Hepatic stellate cell (primary cell): ENCODE measurements around the gene MAP3K12.
"Not testable (repeated sequence)": the region's sequence is repeated elsewhere in the genome, so short reads cannot be mapped to it uniquely, and the experiment has no call there.

Experiments used
- DNase-seq: peaks from one replicate; pipeline ENCODE4 v3.0.0; 2011; ENCODE audit warnings: low spot score

MAP3K12 gene

DNA sequence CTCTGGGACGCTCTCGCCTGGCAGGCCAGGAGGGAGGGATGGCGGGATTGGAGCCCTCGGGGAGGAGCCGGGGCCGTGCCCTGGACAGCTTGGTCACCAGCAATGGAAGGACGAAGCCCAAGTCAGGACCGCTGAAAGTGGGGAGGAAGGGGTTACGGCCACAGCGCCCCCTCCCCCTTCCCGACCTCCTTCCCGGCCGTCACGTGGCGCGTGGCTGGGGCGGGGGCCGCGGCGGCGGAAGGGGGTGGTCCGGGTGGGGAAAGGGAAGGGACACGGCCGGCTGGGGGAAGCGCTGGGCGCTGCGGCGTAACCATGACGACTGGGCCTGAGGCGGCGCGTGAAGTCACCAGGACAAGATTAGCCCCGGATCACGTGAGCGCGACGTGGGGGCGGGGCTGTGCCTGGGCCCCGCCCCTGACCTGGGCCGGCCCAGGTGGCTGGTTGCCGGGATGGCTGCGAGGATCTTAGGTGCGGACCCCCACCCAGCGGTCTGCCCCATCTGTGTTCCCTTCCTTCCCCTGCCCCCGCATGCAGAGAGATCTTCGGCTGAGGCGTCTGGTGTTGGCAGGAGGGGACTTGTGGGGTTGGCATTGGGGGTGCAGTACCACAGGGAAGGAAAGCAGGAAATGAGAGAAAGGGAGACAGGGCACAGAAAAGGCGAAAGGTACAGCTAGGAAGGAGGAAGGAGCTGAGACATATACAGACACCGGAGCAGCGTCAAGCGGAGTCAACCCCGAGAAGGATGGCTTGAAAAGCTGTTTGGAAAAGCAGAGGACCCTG lies 6.2 kb downstream of the MAP3K12 start:
- DNase-seq: peak; percentile 88

DNA sequence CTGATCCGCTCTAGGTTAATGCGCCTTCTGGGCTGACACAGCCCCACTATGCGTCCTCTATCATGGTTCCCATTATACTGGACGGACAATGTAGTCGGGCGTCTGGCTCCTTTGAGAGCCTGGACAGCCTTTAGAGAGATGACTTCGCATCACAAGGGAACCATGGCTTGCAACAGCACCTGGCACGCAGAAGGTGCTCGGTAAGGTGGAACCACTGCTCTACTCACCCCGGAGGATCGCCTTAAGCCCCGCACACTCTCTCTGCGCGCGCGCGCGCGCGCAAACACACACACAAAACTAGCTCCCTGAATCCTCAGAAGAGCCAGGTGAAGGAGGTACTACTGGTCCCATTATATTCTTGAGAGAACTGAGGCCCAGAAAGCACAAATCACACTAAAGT lies 7.1 kb downstream of the MAP3K12 start:
- no peak for DNase-seq

DNA sequence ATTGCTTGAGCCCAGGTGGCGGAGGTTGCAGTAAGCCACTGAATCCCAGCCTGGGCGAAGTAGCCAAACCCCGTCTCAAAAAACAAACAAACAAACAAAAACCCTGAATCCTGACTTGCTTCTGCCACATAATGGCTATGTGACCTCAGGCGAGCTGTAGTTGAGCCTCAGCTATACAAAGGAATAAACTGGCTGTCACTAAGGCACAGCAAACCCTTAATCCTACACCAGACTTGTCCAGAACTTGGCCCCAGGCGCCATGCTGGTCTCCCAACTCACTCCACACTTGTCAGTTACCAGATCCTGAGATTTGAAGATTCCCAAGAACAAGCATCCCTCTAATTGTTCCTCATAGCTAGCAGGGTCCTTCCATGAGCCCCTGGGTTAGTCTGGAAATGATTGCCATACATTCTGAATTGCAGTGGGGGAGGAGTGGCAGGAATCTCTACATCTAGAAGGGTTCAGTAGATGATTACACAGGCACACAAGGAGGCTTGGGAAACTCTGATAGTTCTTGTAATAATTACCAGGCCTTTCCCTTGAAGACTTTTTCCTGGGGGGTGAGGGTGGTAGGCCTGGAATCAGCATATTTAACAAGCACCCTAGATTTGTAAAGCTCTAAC lies 9.9 kb downstream of the MAP3K12 start:
- DNase-seq: no peak

- DNase-seq: no peak
Observed at GRCh38 chr12:53486736-53487487, 12.3 kb downstream of the MAP3K12 start.

DNA sequence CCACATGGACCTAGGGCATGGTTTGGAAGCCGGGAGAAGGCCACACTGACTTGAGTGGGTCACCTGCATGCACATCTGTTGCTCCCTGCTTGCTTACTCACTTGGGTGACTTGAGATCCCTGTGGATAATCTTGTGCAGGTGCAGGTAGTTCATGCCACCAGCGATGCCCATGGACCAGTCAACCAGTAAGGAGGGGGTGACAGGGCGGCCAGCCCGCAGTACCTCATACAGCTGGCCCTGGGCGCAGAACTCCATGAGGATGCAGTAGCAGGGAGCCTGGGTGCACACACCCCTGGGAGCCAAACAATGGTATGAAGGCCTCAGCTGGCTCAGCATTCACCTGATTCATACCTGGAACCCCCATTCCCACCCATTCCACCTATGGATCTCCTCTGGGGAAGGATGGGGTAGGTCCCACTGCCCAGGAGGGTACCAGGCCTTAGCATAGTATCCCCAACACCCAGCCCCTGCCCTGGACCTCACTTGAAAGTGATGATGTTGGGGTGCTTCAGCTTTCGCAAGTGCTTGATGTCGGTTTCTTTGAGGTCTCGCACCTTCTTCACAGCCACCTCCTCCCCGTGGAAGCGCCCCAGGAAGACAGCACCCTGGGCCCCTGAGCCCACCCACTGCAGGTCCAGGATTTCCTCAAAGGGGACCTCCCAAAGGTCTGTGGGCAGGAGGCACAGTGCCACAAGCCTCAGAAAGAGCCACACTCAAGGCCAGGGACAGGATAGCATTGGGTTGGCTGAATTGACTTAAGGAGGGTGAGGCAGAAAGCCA lies 13.1 kb downstream of the MAP3K12 start:
- no peak for DNase-seq

GRCh38 chr12:53484686-53485575 lies 14.3 kb downstream of the MAP3K12 start:
- DNase-seq: no peak

- DNase-seq: no peak
Observed at GRCh38 chr12:53483979-53484377, 15.3 kb downstream of the MAP3K12 start.

- no peak for DNase-seq
Observed at GRCh38 chr12:53483225-53483978, 15.9 kb downstream of the MAP3K12 start.

DNA sequence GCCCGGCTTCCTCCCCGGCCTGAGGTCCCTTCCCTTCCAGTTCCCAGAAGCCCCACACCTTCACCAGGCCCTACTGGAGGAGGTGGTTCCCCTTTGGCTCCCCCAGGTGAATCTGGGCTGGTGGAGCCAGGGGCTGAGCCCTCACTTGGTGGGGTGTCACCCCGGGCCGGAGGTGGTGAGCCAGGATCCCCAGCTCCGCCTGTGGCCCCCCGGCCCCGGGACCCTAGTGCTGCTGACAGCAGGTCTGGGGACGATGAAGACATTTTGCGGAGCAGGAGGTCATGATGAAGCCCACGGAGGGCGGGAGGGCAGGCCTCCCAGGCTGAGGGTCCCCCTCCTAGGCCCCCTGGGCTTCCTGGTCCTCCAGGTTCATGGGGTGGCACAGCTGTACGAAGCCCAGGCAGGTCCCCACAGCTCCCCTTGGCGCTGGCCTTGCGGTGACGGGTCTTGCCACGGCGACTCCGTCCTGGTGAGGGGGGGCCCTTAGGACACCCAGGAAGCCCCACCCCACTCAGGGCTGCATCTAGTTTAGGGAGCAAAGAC lies 16.6 kb downstream of the MAP3K12 start:
- DNase-seq: no peak

DNA sequence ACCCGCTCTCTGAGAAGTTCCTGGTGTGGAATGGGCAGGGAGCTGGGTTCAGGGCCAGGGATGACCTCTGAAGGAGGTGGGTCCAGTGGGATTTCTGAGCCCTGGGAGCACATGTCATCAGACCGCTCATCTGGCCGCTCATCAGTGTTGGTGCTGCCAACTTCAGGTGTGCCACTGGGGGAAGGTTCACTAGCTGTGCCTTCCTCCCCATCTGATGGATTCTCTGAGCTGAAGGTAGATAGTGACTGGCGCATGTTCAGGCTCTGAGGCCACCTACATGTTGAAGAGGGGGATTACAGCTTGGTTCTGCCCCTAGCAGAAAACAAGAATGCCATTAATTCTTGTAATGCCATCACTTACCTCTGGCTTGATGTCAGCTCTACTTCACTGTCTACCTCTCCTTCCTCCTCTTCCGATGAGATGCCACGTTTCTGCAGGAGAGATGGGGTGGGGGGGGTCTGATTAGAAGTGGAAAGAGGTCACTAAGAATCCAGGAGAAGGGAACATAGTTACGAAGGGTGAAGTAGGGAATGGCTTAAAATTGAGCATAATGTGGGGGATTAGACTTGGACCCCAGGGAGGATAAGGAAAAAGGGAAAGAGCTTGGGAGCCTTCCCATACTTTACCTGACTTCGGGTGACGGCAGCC lies 17.2 kb downstream of the MAP3K12 start:
- DNase-seq: no peak

- not testable (repeated sequence) for DNase-seq
Observed at GRCh38 chr12:53481458-53481857, 17.8 kb downstream of the MAP3K12 start.

- DNase-seq: no peak
Observed at GRCh38 chr12:53480491-53481442, 18.5 kb downstream of the MAP3K12 start.

GRCh38 chr12:53479331-53479730 lies 19.9 kb downstream of the MAP3K12 start:
- DNase-seq: no peak

GRCh38 chr12:53478865-53479264 lies 20.4 kb downstream of the MAP3K12 start:
- no peak for DNase-seq

GRCh38 chr12:53476769-53477209 lies 22.5 kb downstream of the MAP3K12 start:
- no peak for DNase-seq

- DNase-seq: no peak
Observed at GRCh38 chr12:53474819-53475218, 24.4 kb downstream of the MAP3K12 start.

GRCh38 chr12:53474077-53474476 lies 25.2 kb downstream of the MAP3K12 start:
- DNase-seq: no peak

GRCh38 chr12:53472056-53472582 lies 27.1 kb downstream of the MAP3K12 start:
- no peak for DNase-seq
